Adrenal gland (tissue), 5 donors: ENCODE measurements around the gene RARRES1.

Experiments
- CTCF ChIP-seq, 6 experiments: fragments of 450-650 bp in 4 of 6; fragments of 200-600 bp in 2 of 6; sonication (generic) in 1 of 6; IDR thresholded peaks; 1 replicate in 5 of 6; 2 replicates in 1 of 6; pipeline versions ENCODE4 v1.5.1 to v1.8.0; 2016 to 2021; ENCODE audit warnings: antibody characterized with exemption in 6 of 6, mild to moderate bottlenecking in 2 of 6, moderate library complexity in 1 of 6
- POLR2A ChIP-seq, 2 donors: fragments of 450-650 bp; IDR thresholded peaks; one replicate each; pipeline ENCODE4 v1.6.1; 2017; ENCODE audit warnings: antibody characterized with exemption in 2 of 2, mild to moderate bottlenecking in 2 of 2, moderate library complexity in 1 of 2
- donor health status: DM: no; HTN: no; CAD: no.

DNA sequence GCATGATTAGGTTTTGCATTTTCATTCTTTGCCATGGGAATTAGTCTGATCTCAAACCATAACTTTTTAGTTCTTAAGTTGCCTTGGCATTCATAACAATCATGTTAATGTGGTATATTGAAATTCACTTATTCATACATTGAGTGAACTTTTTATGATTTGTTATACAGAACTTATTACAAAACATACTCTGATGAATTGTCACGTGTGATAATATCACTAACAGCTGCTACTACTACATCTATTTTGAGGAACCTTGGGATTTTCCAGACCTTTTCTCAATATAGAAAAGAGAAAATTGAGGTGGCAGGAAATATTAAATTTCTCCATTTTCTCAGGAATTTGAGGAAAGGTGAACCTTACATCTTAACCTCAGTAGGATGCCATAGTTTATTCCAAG lies 69.0 kb downstream of the RARRES1 start:
- no peak for TF ChIP-seq CTCF (IDR thresholded peaks at IDR 0.05)
- TF ChIP-seq POLR2A (IDR thresholded peaks at IDR 0.05) = no peak
